Measurements from ENCODE around the gene GRPEL2.

GRPEL2 gene

DNA sequence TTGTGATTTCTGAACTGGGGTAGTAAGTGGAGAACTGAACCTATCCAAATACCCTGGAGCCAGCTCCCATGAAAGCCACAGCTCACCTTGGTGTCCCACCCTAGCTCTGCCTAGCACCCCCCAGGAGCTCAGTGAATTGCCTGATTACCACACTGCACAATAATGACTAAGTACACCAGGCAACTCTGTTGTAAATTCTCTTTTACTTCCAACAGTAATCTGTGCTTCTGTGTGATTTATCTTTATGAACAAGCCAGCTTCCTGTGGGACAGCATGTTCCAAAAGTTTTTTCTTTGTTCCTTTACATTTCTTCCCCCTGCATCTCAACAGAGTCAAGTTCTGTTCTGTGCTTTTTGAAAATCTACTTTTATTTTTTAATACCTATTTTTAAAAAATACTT is 22.1 kb upstream of the GRPEL2 start:
- Histone ChIP-seq H3K9ac (ENCODE audit: low read length) (no peak overlapping the region), H3K27me3 (ENCODE audit: low read length) (no peaks in the 10 kb centered on the region), H3K9me2 (replicated peaks; ENCODE audit: insufficient read depth, low read length) (no peaks in the 10 kb centered on the region), H3K4me3 (ENCODE audit: insufficient read depth, low read length, poor library complexity, severe bottlenecking) (no peak overlapping the region), H3K27ac (ENCODE audit: low read depth, low read length) (no peak overlapping the region), H2AFZ (ENCODE audit: low read depth, low read length, severe bottlenecking) (no peak overlapping the region), H4K20me1 (ENCODE audit: low read depth, low read length) (no peaks in the 10 kb centered on the region), H3K4me2 (ENCODE audit: low read depth, low read length, poor library complexity, severe bottlenecking) (no peak overlapping the region), H3K9me3 (ENCODE audit: insufficient read depth, low read length) (no peaks in the 10 kb centered on the region), H3K79me2 (ENCODE audit: insufficient read depth, low read length) (no peaks in the 10 kb centered on the region), H3K36me3 (ENCODE audit: low read length) (no peaks in the 10 kb centered on the region), H3F3A (ENCODE audit: insufficient read depth) (no peaks in the 10 kb centered on the region)
- TF ChIP-seq EZH2phosphoT487 (conservative IDR thresholded peaks at IDR 0.05; ENCODE audit: low read length), result no peak
- TF ChIP-seq, protein P1, sequence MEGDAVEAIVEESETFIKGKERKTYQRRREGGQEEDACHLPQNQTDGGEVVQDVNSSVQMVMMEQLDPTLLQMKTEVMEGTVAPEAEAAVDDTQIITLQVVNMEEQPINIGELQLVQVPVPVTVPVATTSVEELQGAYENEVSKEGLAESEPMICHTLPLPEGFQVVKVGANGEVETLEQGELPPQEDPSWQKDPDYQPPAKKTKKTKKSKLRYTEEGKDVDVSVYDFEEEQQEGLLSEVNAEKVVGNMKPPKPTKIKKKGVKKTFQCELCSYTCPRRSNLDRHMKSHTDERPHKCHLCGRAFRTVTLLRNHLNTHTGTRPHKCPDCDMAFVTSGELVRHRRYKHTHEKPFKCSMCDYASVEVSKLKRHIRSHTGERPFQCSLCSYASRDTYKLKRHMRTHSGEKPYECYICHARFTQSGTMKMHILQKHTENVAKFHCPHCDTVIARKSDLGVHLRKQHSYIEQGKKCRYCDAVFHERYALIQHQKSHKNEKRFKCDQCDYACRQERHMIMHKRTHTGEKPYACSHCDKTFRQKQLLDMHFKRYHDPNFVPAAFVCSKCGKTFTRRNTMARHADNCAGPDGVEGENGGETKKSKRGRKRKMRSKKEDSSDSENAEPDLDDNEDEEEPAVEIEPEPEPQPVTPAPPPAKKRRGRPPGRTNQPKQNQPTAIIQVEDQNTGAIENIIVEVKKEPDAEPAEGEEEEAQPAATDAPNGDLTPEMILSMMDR (IDR thresholded peaks at IDR 0.05; ENCODE audit: insufficient read depth, low read length, poor library complexity, severe bottlenecking), result no peak

DNA sequence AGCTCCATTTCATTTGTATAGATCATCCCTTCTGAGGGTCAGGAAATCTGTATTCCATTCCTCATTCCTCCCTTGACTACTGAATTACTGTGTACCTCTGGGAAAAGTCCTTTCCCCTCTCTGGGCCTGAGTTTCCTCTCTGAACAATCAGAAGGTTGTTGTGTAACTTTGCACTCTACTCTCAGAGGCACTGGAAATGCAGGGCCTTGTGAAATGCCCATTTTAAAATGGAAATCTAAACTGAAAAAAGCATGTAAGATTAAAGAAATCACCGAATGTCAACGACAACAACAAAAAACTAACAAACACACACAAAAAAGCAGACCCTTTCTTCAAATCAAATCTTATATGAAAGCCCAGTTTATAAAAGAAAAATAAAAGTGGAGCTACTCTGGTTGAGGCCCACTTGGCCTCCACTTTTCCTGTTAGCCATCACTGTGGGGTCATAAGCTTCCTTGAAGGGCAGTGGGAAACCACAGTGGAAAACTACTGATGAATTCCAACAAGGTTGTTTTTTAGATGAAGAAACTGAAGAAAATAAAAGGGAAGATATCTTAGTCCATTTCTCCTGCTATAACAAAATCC is 21.6 kb upstream of the GRPEL2 start:
- no peak for TF ChIP-seq EZH2phosphoT487 (conservative IDR thresholded peaks at IDR 0.05; ENCODE audit: low read length)
- TF ChIP-seq, protein P1 (IDR thresholded peaks at IDR 0.05; ENCODE audit: insufficient read depth, low read length, poor library complexity, severe bottlenecking), result no peak
- H3F3A ChIP-seq (ENCODE audit: insufficient read depth), result no peaks in the 10 kb centered on the region
- H3K27me3 ChIP-seq (ENCODE audit: low read length), result no peaks in the 10 kb centered on the region
- no peak overlapping the region for H3K4me3 ChIP-seq (ENCODE audit: insufficient read depth, low read length, poor library complexity, severe bottlenecking)
- H3K9me2 ChIP-seq (replicated peaks; ENCODE audit: insufficient read depth, low read length), result no peaks in the 10 kb centered on the region
- no peak overlapping the region for H3K27ac ChIP-seq (ENCODE audit: low read depth, low read length)
- H2AFZ ChIP-seq (ENCODE audit: low read depth, low read length, severe bottlenecking), result no peak overlapping the region
- H3K4me2 ChIP-seq (ENCODE audit: low read depth, low read length, poor library complexity, severe bottlenecking), result no peak overlapping the region
- H3K79me2 ChIP-seq (ENCODE audit: insufficient read depth, low read length), result no peaks in the 10 kb centered on the region
- no peaks in the 10 kb centered on the region for H4K20me1 ChIP-seq (ENCODE audit: low read depth, low read length)
- H3K9ac ChIP-seq (ENCODE audit: low read length), result no peak overlapping the region
- H3K9me3 ChIP-seq (ENCODE audit: insufficient read depth, low read length), result no peaks in the 10 kb centered on the region
- no peaks in the 10 kb centered on the region for H3K36me3 ChIP-seq (ENCODE audit: low read length)

DNA sequence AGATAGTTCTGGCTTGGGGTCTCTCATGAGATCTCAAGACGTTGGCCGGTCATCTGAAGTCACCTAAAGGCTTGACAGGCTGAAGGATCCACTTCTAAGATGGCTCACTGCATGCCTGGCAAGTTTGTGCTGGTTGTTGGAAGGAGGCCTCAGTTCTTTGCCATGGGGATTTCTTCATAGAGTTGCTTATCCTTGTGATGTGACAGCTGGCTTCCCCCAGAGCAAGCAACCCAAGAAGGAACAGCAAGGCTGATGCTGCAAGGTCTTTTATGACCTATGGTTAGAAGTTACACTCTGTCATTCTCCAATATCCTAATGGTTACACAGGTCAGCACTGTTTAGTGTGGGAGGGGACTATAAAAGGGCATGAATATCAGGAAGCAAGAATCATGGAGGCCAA is 20.7 kb upstream of the GRPEL2 start:
- H2AFZ ChIP-seq (ENCODE audit: low read depth, low read length, severe bottlenecking), result no peak overlapping the region
- TF ChIP-seq, protein P1 (IDR thresholded peaks at IDR 0.05; ENCODE audit: insufficient read depth, low read length, poor library complexity, severe bottlenecking), result no peak
- TF ChIP-seq EZH2phosphoT487 (conservative IDR thresholded peaks at IDR 0.05; ENCODE audit: low read length), result no peak
- H3K27me3 ChIP-seq (ENCODE audit: low read length), result no peaks in the 10 kb centered on the region
- no peaks in the 10 kb centered on the region for H3K36me3 ChIP-seq (ENCODE audit: low read length)
- H3F3A ChIP-seq (ENCODE audit: insufficient read depth), result no peaks in the 10 kb centered on the region
- no peak overlapping the region for H3K4me2 ChIP-seq (ENCODE audit: low read depth, low read length, poor library complexity, severe bottlenecking)
- no peaks in the 10 kb centered on the region for H3K79me2 ChIP-seq (ENCODE audit: insufficient read depth, low read length)
- H4K20me1 ChIP-seq (ENCODE audit: low read depth, low read length), result no peaks in the 10 kb centered on the region
- no peak overlapping the region for H3K27ac ChIP-seq (ENCODE audit: low read depth, low read length)
- H3K9ac ChIP-seq (ENCODE audit: low read length), result no peak overlapping the region
- H3K9me2 ChIP-seq (replicated peaks; ENCODE audit: insufficient read depth, low read length), result no peaks in the 10 kb centered on the region
- H3K4me3 ChIP-seq (ENCODE audit: insufficient read depth, low read length, poor library complexity, severe bottlenecking), result no peak overlapping the region
- no peaks in the 10 kb centered on the region for H3K9me3 ChIP-seq (ENCODE audit: insufficient read depth, low read length)
